ENCODE data around the gene C3orf20.

DNA sequence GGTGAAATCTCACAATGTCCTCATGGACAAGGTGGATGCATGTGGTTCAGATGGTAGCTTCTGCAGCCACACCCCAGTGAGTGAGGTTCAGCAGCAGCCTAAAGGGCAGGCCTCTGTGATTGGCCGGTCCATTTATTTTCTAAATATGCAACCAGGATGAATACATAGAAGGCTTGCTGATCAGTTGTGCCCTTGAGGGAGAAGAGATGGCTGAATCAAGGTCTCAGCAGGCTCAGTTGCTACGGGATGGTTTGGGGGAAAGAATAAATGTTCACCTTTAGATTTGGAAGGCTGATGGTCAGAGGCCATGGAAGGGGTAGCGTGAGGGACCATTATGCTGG is 90.1 kb downstream of the C3orf20 start:
- TF ChIP-seq GATA3 (IDR thresholded peaks at IDR 0.05; ENCODE audit: low read depth, low read length) (no peak), GATA2 (IDR thresholded peaks at IDR 0.05; ENCODE audit: low read depth, low read length) (no peak)
